ENCODE data around the gene RSPO4. TPM values are rescaled to one million over a fixed set of nuclear protein-coding genes. Genes with fewer than 3 reads are reported as not detected.
"Not testable (repeated sequence)": the region's sequence is repeated elsewhere in the genome, so short reads cannot be mapped to it uniquely, and the experiment has no call there.

The RSPO4 gene
- total RNA-seq, 1 donor from 2014 or later: not detected

DNA sequence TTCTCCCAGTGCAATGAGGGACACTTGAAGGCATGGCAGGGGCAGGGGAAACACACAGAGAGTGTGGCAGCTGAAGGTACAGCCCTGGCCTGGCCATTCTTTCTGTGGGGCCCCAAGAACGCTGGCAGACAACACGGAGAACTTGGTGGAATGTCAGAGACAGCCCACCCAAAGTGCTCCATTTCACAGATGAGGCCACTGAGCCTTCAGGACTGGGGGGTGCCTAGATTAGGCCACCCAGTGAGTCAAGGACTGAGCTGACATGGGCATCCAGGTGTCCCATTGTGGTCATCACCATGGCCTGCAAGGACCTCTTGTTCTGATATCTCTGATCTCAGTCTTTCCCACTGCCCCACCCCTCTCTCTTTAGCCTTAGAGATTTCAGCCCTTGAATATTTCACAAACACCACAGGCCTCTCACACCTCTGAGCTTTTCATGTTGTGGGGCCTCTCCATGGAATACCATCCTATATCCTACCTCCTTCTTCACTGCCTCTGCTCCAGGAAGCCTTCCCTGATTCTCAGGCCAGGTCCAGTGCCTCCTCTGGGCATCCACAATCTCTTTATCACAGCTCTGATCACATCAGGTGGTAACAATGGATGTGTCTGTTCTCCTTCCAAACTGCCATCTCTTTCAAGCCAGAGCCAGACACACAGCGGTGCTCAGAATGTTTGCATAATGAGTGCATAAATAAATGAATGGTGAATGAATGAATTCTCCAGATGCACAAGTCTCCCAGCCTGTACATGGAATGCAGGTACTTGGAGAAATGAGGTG, 2.0 kb upstream of the RSPO4 start:
- no peak for DNase-seq

DNA sequence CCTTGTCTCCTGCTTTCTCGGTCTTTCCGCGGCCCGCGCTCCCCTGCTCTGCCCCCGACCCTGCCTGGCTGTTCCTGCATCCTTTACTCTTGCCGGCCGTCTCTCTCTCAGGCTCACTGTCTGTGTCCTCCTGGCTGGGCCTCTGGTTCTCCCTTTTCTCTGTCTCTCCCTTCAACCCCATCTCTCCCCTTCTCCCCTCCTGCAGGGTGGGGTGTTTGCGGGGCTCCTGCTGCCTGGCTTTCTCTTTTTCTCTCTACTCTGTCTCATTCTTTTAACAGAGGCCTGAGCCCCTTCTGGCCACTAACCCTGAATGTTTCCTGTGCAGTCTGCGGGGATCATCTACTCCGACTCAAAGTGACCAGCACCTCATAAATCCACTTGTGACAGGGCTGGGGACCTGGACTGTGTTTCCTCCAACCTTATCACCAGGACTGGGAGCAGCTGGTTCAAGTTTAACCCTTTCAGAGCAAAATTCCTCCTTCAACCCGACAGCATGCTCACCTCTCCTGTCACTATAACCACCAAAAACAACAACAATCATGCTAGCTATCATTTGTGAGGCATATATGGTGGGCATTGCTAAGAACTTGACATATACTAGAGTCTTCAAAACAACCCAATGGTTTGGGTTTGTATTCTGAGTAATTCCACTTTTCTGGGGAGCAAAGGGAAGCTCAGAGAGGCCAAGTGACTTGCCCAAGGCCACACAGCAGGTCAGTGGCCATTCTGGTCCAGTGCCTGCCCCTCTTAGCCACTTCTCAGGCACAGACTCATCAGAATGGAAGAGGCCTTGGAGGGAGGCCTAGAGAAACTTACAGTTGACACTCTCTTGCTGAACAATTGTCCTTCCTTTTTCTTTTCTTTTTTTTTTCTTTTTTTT, 811 bp upstream of the RSPO4 start:
- no peak for DNase-seq

DNA sequence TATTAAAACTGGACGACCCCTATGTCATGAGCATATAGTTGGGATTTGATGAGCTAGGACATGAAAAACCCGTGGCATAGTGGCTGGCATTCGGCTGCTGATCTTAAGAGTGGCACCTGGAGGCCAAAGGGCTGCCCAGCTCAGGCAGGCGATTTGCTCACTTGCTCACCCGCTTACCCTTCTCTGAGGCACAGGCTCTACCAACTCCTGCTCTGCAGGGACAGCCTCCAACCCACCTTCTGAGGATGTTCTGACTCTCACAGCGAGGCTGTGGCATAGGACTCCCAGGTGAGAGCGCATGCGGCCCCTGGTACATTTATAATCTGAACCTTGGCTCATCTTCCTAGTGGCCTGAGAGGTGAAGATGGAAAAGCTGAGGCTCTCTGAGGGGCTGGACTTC, 995 bp downstream of the RSPO4 start:
- DNase-seq: no peak

DNA sequence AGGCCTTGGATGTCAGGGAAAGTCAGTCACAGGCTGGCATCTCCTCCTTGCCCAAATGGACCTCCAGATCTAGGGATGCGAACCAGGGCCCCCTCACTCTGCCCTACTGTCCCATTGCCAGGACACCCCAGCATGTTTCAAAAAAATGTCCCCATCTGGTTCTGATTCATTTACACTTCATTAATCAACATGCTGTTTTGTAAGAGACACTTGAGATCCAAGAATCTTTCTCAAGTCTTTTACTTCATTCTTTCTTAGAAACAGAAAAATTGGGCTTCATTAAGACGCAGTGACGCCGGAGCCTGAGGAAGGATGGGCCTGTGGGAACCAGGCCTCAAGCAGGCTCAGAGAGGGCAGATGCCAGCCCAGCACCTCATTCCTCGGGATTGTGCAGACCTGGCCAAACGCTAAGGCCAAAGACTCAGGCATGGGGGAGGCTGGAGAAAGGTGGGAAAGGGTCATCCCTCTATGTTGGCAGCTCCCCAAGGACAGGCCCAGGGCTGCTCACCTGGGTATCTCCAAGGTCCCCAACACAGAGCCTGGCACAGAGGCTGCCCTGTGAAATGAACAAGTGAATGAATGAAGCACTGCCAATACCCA, 3.8 kb downstream of the RSPO4 start:
- DNase-seq: no peak

DNA sequence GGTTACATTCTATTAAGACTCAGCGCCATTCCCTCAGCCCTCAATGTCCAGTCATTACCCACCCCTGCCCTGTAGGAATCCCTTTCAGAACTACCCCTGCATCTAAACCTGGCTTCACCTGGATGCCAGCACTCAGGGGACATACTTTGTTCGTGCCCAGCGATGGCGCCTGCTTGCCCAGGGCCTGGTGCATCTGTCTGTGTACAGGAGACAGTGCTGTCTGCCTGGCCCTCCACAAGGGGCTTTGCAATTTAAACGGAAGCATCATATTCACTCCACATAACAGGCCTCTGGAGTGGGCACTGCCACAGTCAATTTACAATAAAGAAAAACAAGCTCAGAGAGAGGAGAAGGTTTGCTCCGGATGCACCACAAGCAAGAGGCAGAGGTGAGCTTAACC, 4.6 kb downstream of the RSPO4 start:
- DNase-seq: no peak

DNA sequence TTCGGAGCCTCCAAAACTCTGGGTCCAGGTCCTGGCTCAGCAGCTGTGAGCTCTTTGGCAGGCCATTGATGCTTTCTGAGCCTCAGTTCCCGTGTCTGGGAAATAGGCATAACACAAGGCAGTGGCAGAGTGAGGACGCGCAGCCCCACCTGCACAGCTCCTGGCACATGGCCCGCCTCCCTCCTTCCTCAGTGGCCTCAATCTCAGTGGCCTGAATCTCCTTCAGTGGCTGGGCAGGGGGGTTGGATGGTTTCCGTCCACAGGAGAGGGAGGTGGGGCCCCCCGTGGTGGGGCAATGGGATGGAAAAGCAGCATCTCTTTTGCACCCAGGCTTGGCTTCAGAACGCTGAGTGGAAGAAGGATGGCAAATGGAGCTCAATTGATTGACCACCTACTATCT, 5.1 kb downstream of the RSPO4 start:
- DNase-seq: no peak

DNA sequence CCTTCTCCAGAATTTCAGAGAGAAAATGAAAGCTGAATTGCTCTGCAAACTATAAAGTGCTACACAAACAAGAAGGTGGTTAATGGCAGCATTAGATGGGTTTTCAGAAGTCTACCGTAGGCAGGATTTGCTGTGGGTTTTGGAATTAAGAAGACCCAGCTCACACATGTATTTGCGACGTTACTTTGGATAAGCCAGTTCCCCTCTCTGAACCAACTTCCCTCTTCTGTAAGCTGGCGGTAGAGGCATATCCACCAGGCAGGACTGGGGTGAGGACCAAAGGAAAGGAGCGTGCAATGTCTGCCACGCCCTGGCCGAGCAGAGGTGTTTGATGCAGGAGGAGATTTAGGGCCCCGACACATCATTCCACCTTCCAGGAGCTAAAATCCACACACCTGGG, 6.9 kb downstream of the RSPO4 start:
- DNase-seq: no peak

DNA sequence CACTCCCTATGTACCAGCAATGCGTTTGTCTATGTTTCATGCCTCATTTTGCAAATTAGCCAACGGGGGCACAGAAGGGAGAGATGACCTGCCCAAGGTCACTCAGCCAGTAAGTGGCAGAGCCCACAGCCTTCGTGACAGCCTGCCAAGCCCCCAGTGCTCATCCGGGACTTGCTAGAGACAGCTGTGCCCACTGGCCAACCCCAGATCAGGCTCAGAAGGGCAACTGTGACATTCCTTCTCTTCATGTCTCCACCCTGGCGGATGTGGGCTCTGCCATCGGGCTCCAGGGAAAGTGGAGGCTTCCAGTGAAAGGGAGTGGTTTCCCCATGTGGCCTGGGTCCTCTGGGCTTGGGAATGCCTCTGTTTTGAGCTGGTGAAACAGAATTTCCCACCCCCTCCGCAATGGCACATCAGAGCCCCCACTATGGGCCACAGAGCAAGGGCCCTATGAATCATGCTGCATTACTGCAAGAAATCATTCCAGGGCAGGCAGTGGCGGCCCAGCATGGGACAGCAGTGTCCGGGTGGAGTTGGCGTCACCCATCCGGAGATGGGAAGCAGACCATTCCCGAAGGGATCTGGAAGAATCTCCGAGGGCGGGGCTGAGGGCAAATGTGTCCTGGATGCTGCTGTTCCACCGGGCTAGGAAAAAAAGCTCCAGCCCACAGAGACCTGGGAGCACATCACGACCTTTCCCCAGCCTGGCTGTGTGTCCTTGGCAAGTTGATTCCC, 9.1 kb downstream of the RSPO4 start:
- no peak for DNase-seq

DNA sequence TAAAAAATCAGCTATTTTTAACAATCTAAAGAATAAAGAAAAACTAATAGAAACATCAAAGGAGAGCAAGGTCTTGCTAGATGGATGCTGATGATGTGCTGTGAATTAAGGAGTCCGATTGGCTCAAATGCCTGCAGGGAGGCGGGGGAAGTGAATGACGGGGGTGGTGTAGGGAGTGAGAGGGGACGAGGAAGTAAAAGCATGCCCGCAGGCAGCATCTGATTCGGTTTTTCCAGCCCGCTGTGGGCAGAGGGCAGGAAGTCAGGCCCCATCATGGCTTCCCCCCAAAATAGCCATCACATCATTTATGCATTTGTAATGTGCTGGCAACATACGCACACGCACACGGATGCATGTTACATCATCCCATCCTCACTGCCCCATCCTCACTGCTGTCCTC, 10.3 kb downstream of the RSPO4 start:
- no peak for DNase-seq

DNA sequence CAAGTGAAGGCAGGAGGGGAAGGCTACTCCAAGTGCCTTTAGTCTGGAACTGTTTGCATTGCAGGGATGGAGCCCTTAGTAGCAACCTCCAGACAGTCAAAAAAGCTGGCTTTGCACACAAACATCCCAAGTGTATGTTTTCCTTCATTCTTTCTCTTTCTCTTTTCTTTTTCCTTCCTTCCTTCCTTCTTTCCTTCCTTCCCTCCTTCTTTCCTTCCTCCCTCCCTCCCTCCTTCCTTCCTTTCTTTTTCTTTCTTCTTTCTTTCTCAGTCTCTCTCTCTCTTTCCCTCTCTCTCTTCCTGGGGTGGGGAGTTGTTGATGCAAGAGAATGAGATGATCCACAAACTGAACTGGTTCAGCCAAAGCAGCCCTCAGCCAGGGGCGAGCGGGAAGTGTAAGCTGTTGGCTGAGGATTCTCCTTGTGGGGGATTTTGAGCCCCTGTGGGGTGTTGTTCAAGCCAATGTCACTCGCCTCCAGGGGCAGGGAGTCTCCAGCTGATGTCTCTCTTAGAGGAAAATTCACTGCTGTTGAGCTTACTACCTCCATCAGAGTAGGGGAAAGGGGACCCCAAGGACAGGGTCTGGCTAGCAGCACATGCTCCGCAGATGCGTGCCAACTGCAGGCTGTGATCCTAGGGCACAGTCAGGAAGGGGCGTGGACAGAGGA, 11.7 kb downstream of the RSPO4 start:
- DNase-seq: no peak

DNA sequence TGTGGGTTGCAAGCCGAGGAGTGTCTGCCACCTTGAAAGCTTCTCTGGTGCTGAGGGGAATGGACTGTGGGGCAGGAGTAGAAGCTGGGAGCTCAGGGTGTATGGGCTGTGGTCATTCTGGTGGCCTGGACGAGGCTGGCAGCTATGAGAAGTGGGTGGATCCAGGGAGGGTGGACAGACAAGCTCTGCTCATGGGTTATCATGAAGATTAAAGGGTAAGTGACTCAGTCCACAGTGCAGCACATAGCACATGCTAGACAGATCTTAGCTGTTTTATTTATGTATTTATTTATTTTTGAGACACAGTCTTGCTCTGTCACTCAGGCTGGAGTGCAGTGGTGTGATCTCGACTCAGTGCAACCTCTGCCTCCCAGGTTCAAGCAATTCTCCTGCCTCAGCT, 13.8 kb downstream of the RSPO4 start:
- DNase-seq: no peak

DNA sequence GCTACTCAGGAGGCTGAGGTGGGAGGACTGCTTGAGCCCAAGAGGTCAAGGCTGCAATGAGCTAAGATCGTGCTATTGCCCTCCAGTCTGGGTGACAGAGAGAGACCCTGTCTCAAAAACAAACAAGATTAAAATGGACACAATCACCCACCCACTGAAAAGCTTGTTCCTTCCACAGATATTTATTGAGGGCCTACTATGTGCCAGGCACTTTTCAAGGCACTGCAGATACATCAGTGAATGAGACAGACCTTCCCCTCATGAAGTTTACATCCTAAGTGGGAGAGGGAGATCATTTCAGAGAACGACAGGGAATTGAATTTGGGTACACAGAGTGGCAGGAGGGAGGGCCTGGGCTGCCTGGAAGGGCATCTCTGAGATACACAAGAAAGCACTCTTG, 14.4 kb downstream of the RSPO4 start:
- DNase-seq: no peak

DNA sequence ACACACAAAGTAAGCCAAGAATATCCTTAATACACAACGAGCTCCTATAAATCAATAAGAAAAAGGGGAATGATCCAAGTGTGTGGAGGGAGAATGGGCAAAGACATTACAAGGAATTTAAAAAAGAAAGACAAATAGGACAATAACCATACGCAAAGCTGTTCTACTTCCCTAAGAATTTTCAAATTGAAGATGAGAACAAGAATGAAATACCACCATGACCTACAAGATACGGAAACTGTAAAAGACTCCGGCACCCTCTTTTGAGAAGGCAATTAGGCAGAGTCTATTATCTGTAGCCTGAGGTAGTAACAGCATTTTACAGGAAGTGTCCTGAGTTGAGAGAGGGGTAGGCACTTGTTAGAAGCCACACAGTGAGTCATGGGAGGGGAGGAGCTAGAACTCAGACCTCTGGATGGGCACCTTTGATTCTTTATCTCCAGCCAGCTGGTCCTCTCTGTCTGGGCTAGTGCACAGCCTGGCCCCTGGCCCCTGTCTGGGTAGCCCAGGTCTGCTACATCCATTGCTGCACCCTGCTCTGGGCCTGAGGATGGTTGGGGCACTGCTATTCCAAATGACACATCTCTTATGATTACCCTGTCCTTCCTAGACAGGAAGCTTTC, 15.3 kb downstream of the RSPO4 start:
- no peak for DNase-seq

DNA sequence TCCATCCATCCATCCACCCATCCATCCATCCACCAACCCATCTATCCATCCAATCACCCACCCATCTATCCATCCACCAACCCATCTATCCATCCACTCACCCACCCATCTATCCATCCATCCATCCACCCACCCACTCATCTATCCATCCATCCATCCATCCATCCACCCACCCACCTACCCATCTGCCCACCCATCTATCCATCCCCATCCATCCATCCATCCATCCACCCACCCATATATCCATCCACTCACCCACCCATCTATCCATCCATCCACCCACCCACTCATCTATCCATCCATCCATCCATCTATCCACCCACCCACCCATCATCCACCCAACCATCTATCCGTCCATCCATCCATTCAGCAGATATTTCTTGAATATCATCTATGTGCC, 17.1 kb downstream of the RSPO4 start:
- not testable (repeated sequence) for DNase-seq

DNA sequence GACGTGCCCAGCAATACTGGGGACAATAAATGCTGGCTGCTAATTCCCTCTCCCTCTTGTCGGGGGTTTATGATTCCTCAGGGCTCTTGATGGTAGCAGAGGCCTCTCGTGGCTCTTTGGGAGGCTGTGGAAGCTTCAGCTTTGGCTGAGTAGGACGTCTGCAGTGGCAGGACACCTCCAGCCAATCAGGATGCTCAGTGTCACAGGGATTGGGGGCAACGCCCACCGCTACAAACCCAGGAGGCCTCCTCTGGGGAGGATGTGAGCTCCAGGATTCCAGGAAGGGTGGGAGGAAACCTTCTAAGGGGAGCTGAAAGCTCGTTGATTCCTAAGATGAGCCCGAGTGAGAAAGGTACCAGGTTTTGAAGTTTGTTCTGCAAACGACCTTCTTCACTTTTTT, 19.4 kb downstream of the RSPO4 start:
- no peak for DNase-seq

DNA sequence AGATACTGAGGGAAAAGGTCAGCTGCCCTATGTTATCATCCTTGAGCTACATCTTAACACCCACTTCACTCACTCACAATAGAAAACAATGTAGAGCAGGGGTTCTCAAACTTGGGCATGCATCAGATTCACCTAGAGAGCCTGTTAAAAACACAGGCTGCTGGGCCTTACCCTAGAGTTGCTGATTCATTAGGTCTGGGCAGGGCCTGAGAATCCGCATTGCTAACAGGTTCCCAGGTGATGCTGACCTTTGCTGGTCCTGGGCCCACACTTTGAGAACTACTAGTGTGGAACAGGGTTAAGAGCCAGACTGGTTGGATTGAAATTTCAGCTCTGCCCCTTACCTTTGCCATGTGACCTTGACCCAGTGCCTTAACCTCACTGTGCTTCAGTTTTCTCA, 25.1 kb downstream of the RSPO4 start:
- no peak for DNase-seq

DNA sequence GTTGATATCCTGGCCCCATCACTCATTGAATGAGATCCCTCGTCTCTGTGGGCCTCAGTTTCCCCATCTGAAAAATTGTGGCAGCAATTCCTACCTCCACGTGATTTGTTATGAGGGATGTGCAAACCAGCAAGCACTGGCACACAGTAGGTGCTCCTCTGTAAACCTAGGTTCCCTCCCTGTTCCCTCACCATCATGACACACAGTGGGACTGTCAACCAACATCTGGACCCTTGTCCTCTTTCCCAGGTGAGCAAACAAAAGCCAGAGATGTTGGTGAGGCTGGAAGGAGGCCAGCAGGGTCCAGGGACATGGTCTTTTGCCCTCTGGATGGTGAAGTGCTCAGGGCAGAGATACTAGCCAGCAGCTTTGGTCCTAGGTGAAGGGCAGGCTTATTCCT, 26.1 kb downstream of the RSPO4 start:
- DNase-seq: no peak

DNA sequence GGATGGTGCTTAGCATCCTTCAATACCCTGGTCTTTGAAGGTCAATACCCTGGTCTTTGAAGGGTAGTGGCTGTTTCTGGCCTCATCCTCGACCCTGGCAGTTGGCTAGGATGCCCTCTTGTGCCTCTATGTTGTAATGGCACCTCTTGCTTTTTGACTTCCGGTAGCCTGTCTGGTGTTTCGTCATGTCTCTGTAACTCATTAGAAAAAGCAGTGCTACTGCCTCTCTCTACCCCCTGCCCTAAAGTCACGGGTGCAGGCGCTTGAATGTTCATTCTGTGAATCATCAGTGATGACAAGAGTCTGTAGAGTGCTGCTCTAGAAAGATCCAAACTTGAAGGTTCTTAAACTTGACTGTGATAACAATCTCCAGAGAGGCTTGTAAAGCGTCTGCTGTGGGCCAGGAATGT, 28.3 kb downstream of the RSPO4 start:
- DNase-seq: peak; percentile 22

DNA sequence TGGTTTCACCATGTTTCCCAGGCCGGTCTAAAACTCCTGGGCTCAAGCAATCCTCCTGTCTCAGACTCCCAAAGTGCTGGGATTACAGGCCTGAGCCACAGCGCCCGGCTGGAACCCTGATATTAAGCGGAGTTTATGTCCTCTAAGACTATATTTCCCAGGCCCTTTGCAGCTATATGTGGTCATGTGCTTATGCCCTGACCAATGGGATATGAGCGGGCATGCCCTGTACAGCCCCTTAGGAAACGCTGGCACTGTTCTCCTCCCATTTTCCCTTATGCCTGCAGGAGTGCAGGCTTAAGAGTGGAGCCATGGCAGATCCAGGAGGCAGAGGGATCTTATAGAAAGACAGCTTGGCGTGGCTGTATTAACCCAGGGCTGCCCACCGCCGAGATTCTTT, 29.9 kb downstream of the RSPO4 start:
- no peak for DNase-seq

DNA sequence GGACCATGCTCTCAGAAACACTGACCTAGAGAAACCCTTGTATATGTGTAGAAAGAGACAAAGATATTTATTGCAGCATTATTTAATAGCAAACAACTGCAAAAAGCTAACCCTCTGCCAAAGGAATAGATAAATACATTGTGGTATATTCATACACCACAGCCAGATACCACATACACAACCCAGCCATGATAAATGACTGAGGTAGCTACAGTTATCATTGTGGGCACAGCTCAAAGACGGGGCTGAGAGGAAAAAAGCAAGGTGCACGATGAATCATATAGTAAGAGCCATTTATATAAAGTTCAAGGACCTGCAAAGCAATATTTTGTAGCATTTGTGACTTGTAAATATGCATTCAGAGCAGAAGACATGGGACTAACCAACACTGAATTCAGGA, 30.8 kb downstream of the RSPO4 start:
- DNase-seq: no peak

DNA sequence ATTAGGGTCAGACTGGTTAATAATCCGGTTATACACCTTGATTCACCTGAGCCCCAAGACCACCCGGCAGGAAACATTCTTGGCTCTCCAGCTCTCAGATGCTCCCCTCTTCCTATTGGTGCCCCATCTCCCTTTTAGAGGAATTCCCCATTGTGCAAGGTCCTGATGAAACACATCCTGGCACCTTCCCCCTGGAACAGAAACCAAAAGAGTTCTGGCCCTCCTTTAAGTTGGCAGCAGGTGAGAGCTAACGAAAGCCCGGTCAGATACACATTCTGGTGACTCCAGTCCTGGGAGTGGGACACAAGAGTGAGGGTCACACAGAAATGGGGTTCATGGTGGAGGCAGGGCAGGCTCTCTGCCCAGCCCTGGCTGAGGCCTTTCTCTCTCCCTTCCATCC, 32.2 kb downstream of the RSPO4 start:
- DNase-seq: no peak
